RWPE2 (cell line): Measurements from ENCODE around the gene PLXNA4.

Source experiments
- ATAC-seq: fragments of 200-7000 bp; cut with Tn5 transposase; 3 replicates; pipeline ENCODE4 v1.9.1; 2021; ENCODE audit warnings: low read depth
- DNase-seq: peaks from one replicate; pipeline ENCODE4 v3.0.0-alpha.2; 2020; ENCODE audit warnings: low spot score
- H3K27ac ChIP-seq: fragments of 450-650 bp; 2 replicates; pipeline ENCODE4 v1.5.1; 2017; ENCODE audit warnings: mild to moderate bottlenecking; ENCODE audit not compliant: poor library complexity, severe bottlenecking
- H3K27me3 ChIP-seq: fragments of 250-450 bp; sonication (Bioruptor Pico); 2 replicates; pipeline ENCODE4 v1.5.1; 2021; ENCODE audit warnings: mild to moderate bottlenecking, moderate library complexity; ENCODE audit not compliant: insufficient read depth, poor library complexity, severe bottlenecking
- H3K36me3 ChIP-seq: fragments of 250-450 bp; sonication (Bioruptor Pico); 2 replicates; pipeline ENCODE4 v1.5.1; 2020; ENCODE audit warnings: low read depth, mild to moderate bottlenecking, moderate library complexity
- H3K4me1 ChIP-seq: fragments of 250-450 bp; sonication (Bioruptor Pico); 2 replicates; pipeline ENCODE4 v1.5.1; 2021; ENCODE audit warnings: mild to moderate bottlenecking, moderate library complexity; ENCODE audit not compliant: insufficient read depth, poor library complexity, severe bottlenecking
- H3K4me3 ChIP-seq: fragments of 250-450 bp; sonication (Bioruptor Pico); 2 replicates; pipeline ENCODE4 v1.5.1; 2021; ENCODE audit warnings: mild to moderate bottlenecking, moderate library complexity; ENCODE audit not compliant: severe bottlenecking
- H3K9me3 ChIP-seq: fragments of 250-450 bp; sonication (Bioruptor Pico); 2 replicates; pipeline ENCODE4 v1.5.1; 2021; ENCODE audit warnings: mild to moderate bottlenecking, moderate library complexity; ENCODE audit not compliant: severe bottlenecking
- CTCF ChIP-seq: fragments of 450-650 bp; IDR thresholded peaks from one replicate; pipeline ENCODE4 v1.5.1; 2017; ENCODE audit warnings: mild to moderate bottlenecking, moderate library complexity; ENCODE audit not compliant: poor library complexity, severe bottlenecking

The PLXNA4 gene

GRCh38 chr7:132350741-132351140 is 225.5 kb downstream of the PLXNA4 start:
- no peak for TF ChIP-seq CTCF
- DNase-seq (no peak), ATAC-seq (no peak)
- Histone ChIP-seq H3K27ac (no peak overlapping the region), H3K36me3 (no peaks in the 10 kb centered on the region), H3K4me3 (no peak overlapping the region), H3K9me3 (no peaks in the 10 kb centered on the region), H3K4me1 (no peaks in the 10 kb centered on the region), H3K27me3 (peaks cover 55% of the 10 kb centered on the region)

- Histone ChIP-seq H3K27me3 (peaks cover 50% of the 10 kb centered on the region), H3K9me3 (no peaks in the 10 kb centered on the region), H3K4me3 (no peak overlapping the region), H3K4me1 (no peaks in the 10 kb centered on the region), H3K36me3 (no peaks in the 10 kb centered on the region), H3K27ac (no peak overlapping the region)
- ATAC-seq: no peak
- no peak for DNase-seq
- TF ChIP-seq CTCF: no peak
These were observed 227.2 kb downstream of the PLXNA4 start for GRCh38 chr7:132349075-132349474.

GRCh38 chr7:132348341-132348740 is 227.9 kb downstream of the PLXNA4 start:
- TF ChIP-seq CTCF: no peak
- Histone ChIP-seq H3K4me1 (no peaks in the 10 kb centered on the region), H3K9me3 (no peaks in the 10 kb centered on the region), H3K27ac (no peak overlapping the region), H3K4me3 (no peak overlapping the region), H3K36me3 (no peaks in the 10 kb centered on the region), H3K27me3 (peaks cover 43% of the 10 kb centered on the region)
- ATAC-seq: no peak
- no peak for DNase-seq

GRCh38 chr7:132347858-132348257 is 228.4 kb downstream of the PLXNA4 start:
- DNase-seq: no peak
- Histone ChIP-seq H3K9me3 (no peaks in the 10 kb centered on the region), H3K4me3 (no peak overlapping the region), H3K36me3 (no peaks in the 10 kb centered on the region), H3K4me1 (no peaks in the 10 kb centered on the region), H3K27ac (no peak overlapping the region), H3K27me3 (peaks cover 40% of the 10 kb centered on the region)
- ATAC-seq: no peak
- no peak for TF ChIP-seq CTCF

- H3K27ac ChIP-seq: no peak overlapping the region
- no peaks in the 10 kb centered on the region for H3K4me1 ChIP-seq
- TF ChIP-seq CTCF: no peak
- DNase-seq (no peak), ATAC-seq (no peak)
- H3K4me3 ChIP-seq: no peak overlapping the region
- H3K9me3 ChIP-seq: no peaks in the 10 kb centered on the region
- H3K36me3 ChIP-seq: no peaks in the 10 kb centered on the region
- H3K27me3 ChIP-seq: peaks cover 35% of the 10 kb centered on the region
These were observed 229.1 kb downstream of the PLXNA4 start for GRCh38 chr7:132347123-132347522.
